Testis (tissue), 3 donors: ENCODE measurements around the gene PACSIN1. TPM values are rescaled to one million over a fixed set of nuclear protein-coding genes. Genes with fewer than 3 reads are reported as not detected.

Experiments used
- DNase-seq: peaks from one replicate; pipeline ENCODE4 v3.0.0-alpha.2; 2019
- H3K27ac ChIP-seq, 2 donors: fragments of 200-600 bp; sonication (generic); one replicate each; pipeline ENCODE4 v1.5.1; 2019
- H3K27me3 ChIP-seq: fragments of 200-600 bp; sonication (generic); one replicate; pipeline ENCODE4 v1.5.1; 2019
- H3K36me3 ChIP-seq: fragments of 200-600 bp; sonication (generic); one replicate; pipeline ENCODE4 v1.5.1; 2017; ENCODE audit warnings: low read depth; ENCODE audit errors: missing control alignments
- H3K4me1 ChIP-seq: fragments of 200-600 bp; sonication (generic); one replicate; pipeline ENCODE4 v1.5.1; 2019
- H3K4me3 ChIP-seq, 2 donors: fragments of 200-600 bp; sonication (generic); one replicate each; pipeline ENCODE4 v1.5.1; 2017 to 2019
- H3K9me3 ChIP-seq: fragments of 200-600 bp; sonication (generic); one replicate; pipeline ENCODE4 v1.5.1; 2017
- POLR2A ChIP-seq: fragments of 450-650 bp; IDR thresholded peaks from one replicate; pipeline ENCODE4 v1.6.1; 2017; ENCODE audit warnings: antibody characterized with exemption, mild to moderate bottlenecking, moderate library complexity
- WGBS, 2 donors: methylation state at CpG; one replicate each; pipeline ENCODE4 v1.1.5; 2018; 5-methylcytosine and 5-hydroxymethylcytosine counted together
- intact Hi-C: fragments of 100-400 bp; cut with DNase I; formaldehyde crosslinking; loops from one replicate; pipeline ENCODE4 v1.15.1; 2023; ENCODE audit warnings: low total_unique reads
- polyA plus RNA-seq: library from polyadenylated mRNA; stranded (reverse); fragments of 350-450 nt; fragmentation: Illumina TruSeq; extraction: RNeasy Lipid Tissue Mini Kit (QIAGEN cat#74804); gene quantifications from one replicate; pipeline ENCODE4 v1.2.3, GENCODE V29; 2014; ENCODE audit warnings: low read depth, low replicate concordance; ENCODE audit not compliant: insufficient read depth
- total RNA-seq, 2 donors: library from RNA; depleted of rRNA; stranded (reverse); fragments of >200 nt; gene quantifications; one replicate each; pipeline ENCODE4 v1.2.3, GENCODE V29; 2016
- TF ChIP-seq, protein P1 (sequence below), 3 experiments: fragments of 450-650 bp in 2 of 3; fragments of 200-600 bp in 1 of 3; sonication (generic) in 1 of 3; IDR thresholded peaks; one replicate each; pipeline ENCODE4 v1.5.1; 2016 to 2019; ENCODE audit warnings: antibody characterized with exemption in 3 of 3, mild to moderate bottlenecking in 2 of 3, moderate library complexity in 1 of 3

Gene PACSIN1
- total and polyA plus RNA-seq, 3 donors from 2014 or later = 2.1 to 3.1 (median 2.5) TPM

GRCh38 chr6:34572021-34572420 lies 106.1 kb downstream of the PACSIN1 start:
- no peak overlapping the region for H3K27ac ChIP-seq
- WGBS, 2 donors = 74 to 100% methylated on average over 4 to 16 of the region's 16 CpGs
- H3K36me3 ChIP-seq = no peaks in the 10 kb centered on the region
- no peak overlapping the region for H3K4me3 ChIP-seq
- TF ChIP-seq POLR2A = no peak
- TF ChIP-seq, protein P1, sequence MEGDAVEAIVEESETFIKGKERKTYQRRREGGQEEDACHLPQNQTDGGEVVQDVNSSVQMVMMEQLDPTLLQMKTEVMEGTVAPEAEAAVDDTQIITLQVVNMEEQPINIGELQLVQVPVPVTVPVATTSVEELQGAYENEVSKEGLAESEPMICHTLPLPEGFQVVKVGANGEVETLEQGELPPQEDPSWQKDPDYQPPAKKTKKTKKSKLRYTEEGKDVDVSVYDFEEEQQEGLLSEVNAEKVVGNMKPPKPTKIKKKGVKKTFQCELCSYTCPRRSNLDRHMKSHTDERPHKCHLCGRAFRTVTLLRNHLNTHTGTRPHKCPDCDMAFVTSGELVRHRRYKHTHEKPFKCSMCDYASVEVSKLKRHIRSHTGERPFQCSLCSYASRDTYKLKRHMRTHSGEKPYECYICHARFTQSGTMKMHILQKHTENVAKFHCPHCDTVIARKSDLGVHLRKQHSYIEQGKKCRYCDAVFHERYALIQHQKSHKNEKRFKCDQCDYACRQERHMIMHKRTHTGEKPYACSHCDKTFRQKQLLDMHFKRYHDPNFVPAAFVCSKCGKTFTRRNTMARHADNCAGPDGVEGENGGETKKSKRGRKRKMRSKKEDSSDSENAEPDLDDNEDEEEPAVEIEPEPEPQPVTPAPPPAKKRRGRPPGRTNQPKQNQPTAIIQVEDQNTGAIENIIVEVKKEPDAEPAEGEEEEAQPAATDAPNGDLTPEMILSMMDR (IDR thresholded peaks at IDR 0.05) = no peak
- no peaks in the 10 kb centered on the region for H3K9me3 ChIP-seq
- intact Hi-C loops = no loop called here
- no peak for DNase-seq
- H3K27me3 ChIP-seq = no peaks in the 10 kb centered on the region
- no peaks in the 10 kb centered on the region for H3K4me1 ChIP-seq

DNA sequence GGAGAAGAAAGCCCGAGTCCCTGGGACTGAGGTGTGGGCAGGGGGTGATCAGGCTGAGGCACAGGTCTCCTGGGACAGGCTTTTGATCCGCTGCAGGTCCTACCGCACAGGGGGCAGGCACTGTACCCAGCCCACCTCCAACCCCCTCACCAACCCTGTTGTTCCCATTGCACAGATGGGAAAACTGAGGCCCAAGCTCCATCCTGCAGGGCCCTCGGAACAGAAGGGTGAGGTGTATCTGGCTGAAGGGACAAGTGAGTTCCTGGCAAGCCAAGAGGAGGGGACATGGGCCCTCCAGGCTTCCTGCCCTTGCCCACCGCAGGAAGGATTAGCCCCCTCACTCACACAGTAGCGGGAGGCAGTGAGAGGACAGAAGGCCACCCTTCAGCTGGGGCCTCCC lies 106.7 kb downstream of the PACSIN1 start:
- no peak for DNase-seq
- intact Hi-C loops = no loop called here
- TF ChIP-seq POLR2A = no peak
- TF ChIP-seq, protein P1 (IDR thresholded peaks at IDR 0.05) = no peak
- 91 to 99% methylated on average over 4 to 6 of the region's 6 CpGs for WGBS, 2 donors
- Histone ChIP-seq H3K9me3 (no peaks in the 10 kb centered on the region), H3K27me3 (no peaks in the 10 kb centered on the region), H3K4me3 (no peak overlapping the region), H3K36me3 (no peaks in the 10 kb centered on the region), H3K27ac (no peak overlapping the region), H3K4me1 (no peaks in the 10 kb centered on the region)

DNA sequence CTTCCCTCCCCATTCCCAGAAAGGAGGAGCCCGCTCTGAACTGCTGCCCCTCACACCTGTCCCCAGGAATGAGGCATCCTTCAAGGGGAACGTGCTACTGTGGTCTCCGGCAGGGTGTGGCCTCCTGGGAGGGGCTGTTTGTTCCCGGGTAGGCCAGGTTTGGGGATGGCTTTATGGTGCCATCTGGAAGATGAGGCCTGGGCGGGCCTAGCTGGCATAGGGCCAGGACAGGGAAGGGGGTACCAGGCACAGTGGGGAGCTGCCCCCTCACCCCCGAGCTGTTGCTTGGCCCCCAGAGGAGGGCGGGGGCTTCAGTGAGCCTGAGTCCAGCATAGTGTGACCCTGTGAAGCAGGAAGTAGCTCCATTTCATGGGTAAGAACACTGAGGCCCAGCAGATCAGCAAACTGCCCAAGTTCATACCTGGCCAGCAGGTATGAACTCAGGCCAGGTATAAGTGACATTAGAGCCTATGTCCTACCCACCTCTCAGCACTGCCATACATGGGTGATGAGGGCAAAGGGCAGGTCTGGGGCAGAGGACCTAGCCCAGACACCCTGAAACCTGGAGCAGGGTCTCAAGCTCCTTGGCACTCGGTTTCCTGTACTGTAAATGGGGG lies 107.8 kb downstream of the PACSIN1 start:
- intact Hi-C loops = no loop called here
- TF ChIP-seq, protein P1 (IDR thresholded peaks at IDR 0.05) = no peak
- DNase-seq = no peak

DNA sequence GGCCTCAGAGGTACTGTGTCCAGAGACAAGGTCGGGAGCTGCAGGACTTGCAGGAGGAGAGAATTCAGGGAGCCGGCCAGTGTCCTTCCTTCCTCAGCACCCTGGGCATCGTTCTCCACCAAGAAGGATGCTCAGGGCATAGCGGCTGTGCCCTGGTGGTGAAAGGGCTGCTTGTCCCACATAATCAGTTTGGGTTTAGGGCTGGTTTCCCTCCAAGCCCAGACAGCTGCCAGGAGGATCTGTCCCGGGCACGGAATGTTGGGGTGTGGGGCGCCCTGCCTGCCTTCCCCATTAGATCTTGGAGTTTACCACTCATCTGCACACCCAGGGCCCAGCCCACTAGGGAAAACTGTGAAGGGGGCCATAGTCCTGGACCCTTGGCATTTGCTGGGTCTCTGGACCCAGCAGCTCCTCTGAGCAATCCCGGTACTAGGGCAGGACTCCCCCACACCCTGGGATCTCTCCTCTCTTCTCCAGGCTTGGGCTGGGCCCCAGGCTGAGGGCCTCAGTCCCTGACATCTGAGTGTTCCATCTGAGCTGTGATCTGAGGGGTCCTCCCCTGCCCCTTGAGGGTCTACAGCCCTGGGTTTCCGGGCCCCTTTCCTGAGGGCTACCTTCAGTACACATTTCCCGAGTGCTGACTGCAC lies 108.9 kb downstream of the PACSIN1 start:
- DNase-seq = no peak
- intact Hi-C loops = no loop called here
- Histone ChIP-seq H3K27me3 (no peaks in the 10 kb centered on the region), H3K4me3 (no peak overlapping the region), H3K9me3 (no peaks in the 10 kb centered on the region), H3K36me3 (no peaks in the 10 kb centered on the region), H3K27ac (no peak overlapping the region), H3K4me1 (no peaks in the 10 kb centered on the region)
- WGBS, 2 donors = 75 to 79% methylated on average over 7 to 10 of the region's 10 CpGs
- TF ChIP-seq POLR2A = no peak
- TF ChIP-seq, protein P1 (IDR thresholded peaks at IDR 0.05) = no peak

More for the DNA sequence above, 107.8 kb downstream of the PACSIN1 start:
- no peaks in the 10 kb centered on the region for H3K27me3 ChIP-seq
- no peaks in the 10 kb centered on the region for H3K36me3 ChIP-seq
- H3K4me3 ChIP-seq = no peak overlapping the region
- 78 to 89% methylated on average over 6 to 8 of the region's 8 CpGs for WGBS, 2 donors
- H3K4me1 ChIP-seq = no peaks in the 10 kb centered on the region
- H3K9me3 ChIP-seq = no peaks in the 10 kb centered on the region
- no peak overlapping the region for H3K27ac ChIP-seq

DNA sequence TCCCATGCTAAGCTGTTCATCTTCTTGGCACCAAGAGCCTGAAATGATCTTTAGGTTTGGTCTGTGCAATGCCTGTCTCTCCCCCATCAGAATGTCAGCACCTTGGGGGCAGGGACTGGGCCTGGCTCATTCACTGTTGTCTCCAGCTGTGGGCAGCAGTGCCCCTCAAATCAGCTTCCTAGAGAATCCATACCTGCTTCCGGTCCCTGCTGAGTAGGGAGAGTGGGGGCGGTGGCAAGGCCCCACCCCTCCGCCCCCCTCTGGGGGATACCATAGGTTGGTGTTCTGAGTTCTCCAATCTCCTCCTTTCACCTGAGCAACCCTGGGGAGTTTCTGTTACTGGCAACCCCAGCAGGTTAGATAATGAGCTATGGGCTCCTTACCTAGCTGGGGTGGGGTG lies 109.5 kb downstream of the PACSIN1 start:
- TF ChIP-seq POLR2A = no peak
- TF ChIP-seq, protein P1 (IDR thresholded peaks at IDR 0.05) = no peak
- H3K36me3 ChIP-seq = no peaks in the 10 kb centered on the region
- 70 to 84% methylated on average over 2 to 3 of the region's 3 CpGs for WGBS, 2 donors
- H3K27ac ChIP-seq = no peak overlapping the region
- intact Hi-C loops = no loop called here
- H3K27me3 ChIP-seq = no peaks in the 10 kb centered on the region
- no peak for DNase-seq
- H3K9me3 ChIP-seq = no peaks in the 10 kb centered on the region
- H3K4me3 ChIP-seq = no peak overlapping the region
- H3K4me1 ChIP-seq = no peaks in the 10 kb centered on the region
